Measurements from ENCODE around the gene PREP.

Gene PREP

GRCh38 chr6:105301756-105302616 is 100.9 kb downstream of the PREP start:
- no peak overlapping the region for H3K4me3 ChIP-seq (ENCODE audit: control insufficient read depth, low read depth, low read length)
- DNase-seq (ENCODE audit: low read depth): no peak
- no peak for TF ChIP-seq CTCF (IDR thresholded peaks at IDR 0.05; ENCODE audit: control insufficient read depth, insufficient read depth, low read depth, low read length, missing control alignments)

- no peak for DNase-seq (ENCODE audit: low read depth)
- H3K4me3 ChIP-seq (ENCODE audit: control insufficient read depth, low read depth, low read length): no peak overlapping the region
- no peak for TF ChIP-seq CTCF (IDR thresholded peaks at IDR 0.05; ENCODE audit: control insufficient read depth, insufficient read depth, low read depth, low read length, missing control alignments)
These were observed 101.8 kb downstream of the PREP start for GRCh38 chr6:105301072-105301503.

GRCh38 chr6:105300090-105300489 is 102.8 kb downstream of the PREP start:
- no peak overlapping the region for H3K4me3 ChIP-seq (ENCODE audit: control insufficient read depth, low read depth, low read length)
- no peak for TF ChIP-seq CTCF (IDR thresholded peaks at IDR 0.05; ENCODE audit: control insufficient read depth, insufficient read depth, low read depth, low read length, missing control alignments)
- DNase-seq (ENCODE audit: low read depth): no peak

- no peak for TF ChIP-seq CTCF (IDR thresholded peaks at IDR 0.05; ENCODE audit: control insufficient read depth, insufficient read depth, low read depth, low read length, missing control alignments)
- no peak for DNase-seq (ENCODE audit: low read depth)
- no peak overlapping the region for H3K4me3 ChIP-seq (ENCODE audit: control insufficient read depth, low read depth, low read length)
These were observed 108.8 kb downstream of the PREP start for GRCh38 chr6:105294129-105294528.

- no peak overlapping the region for H3K4me3 ChIP-seq (ENCODE audit: control insufficient read depth, low read depth, low read length)
- TF ChIP-seq CTCF (IDR thresholded peaks at IDR 0.05; ENCODE audit: control insufficient read depth, insufficient read depth, low read depth, low read length, missing control alignments): no peak
- no peak for DNase-seq (ENCODE audit: low read depth)
These were observed 110.1 kb downstream of the PREP start for GRCh38 chr6:105292689-105293339.

GRCh38 chr6:105291525-105291924 is 111.4 kb downstream of the PREP start:
- DNase-seq (ENCODE audit: low read depth): no peak
- no peak overlapping the region for H3K4me3 ChIP-seq (ENCODE audit: control insufficient read depth, low read depth, low read length)
- TF ChIP-seq CTCF (IDR thresholded peaks at IDR 0.05; ENCODE audit: control insufficient read depth, insufficient read depth, low read depth, low read length, missing control alignments): no peak
